Measurements from ENCODE around the gene ATP9B.

GRCh38 chr18:79383388-79384056 lies 314.3 kb downstream of the ATP9B start:
- TF ChIP-seq CTCF (conservative IDR thresholded peaks at IDR 0.05; ENCODE audit: low read depth, low read length) (no peak), EZH2 (IDR thresholded peaks at IDR 0.05; ENCODE audit: borderline replicate concordance, low read depth, low read length, poor library complexity, severe bottlenecking) (no peak)

Data from A673 (cell line).